Prostate gland (tissue), 2 donors: ENCODE results near the gene WNK4.

Source experiments
- POLR2A ChIP-seq: fragments of 450-650 bp; IDR thresholded peaks from one replicate; pipeline ENCODE4 v1.6.1; 2016; ENCODE audit warnings: antibody characterized with exemption, mild to moderate bottlenecking
- POLR2AphosphoS5 ChIP-seq: sonication (generic); formaldehyde crosslinking; IDR thresholded peaks from one replicate; pipeline ENCODE4 v1.6.1; 2017; ENCODE audit warnings: antibody characterized with exemption
- TF ChIP-seq, protein P1 (sequence below), 4 experiments: fragments of 200-600 bp in 2 of 4; fragments of 450-650 bp in 2 of 4; sonication (generic) in 2 of 4; IDR thresholded peaks; 1 replicate in 3 of 4; 2 replicates in 1 of 4; pipeline ENCODE4 v1.5.1; 2016 to 2019; ENCODE audit warnings: antibody characterized with exemption in 4 of 4, mild to moderate bottlenecking in 2 of 4, moderate library complexity in 2 of 4

DNA sequence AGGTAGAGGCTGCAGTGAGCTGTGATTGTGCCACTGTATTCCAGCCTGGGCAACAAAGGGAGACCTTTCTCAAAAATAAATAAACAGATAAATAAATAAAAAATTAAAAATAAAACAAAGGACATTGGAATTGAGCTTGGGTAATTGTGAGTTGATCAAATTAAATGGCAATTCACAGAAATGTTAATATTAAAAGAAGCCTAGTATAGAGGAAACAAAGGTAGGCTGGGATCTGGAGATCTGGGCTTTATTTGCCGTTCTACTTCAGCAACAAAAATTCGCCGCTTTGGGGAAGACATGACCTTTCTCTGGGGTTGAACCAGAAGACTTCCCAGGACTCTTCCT, 7.5 kb upstream of the WNK4 start:
- TF ChIP-seq, protein P1, sequence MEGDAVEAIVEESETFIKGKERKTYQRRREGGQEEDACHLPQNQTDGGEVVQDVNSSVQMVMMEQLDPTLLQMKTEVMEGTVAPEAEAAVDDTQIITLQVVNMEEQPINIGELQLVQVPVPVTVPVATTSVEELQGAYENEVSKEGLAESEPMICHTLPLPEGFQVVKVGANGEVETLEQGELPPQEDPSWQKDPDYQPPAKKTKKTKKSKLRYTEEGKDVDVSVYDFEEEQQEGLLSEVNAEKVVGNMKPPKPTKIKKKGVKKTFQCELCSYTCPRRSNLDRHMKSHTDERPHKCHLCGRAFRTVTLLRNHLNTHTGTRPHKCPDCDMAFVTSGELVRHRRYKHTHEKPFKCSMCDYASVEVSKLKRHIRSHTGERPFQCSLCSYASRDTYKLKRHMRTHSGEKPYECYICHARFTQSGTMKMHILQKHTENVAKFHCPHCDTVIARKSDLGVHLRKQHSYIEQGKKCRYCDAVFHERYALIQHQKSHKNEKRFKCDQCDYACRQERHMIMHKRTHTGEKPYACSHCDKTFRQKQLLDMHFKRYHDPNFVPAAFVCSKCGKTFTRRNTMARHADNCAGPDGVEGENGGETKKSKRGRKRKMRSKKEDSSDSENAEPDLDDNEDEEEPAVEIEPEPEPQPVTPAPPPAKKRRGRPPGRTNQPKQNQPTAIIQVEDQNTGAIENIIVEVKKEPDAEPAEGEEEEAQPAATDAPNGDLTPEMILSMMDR (IDR thresholded peaks at IDR 0.05) = no peak
- no peak for TF ChIP-seq POLR2A
- TF ChIP-seq POLR2AphosphoS5 = no peak
